HPDE6-E6E7 (cell line): ENCODE measurements around the gene TRIOBP.
"Not testable (repeated sequence)": the region's sequence is repeated elsewhere in the genome, so short reads cannot be mapped to it uniquely, and the experiment has no call there.

Experiments
- DNase-seq: peaks from one replicate; pipeline ENCODE4 v3.0.0; 2011; ENCODE audit warnings: missing footprints; ENCODE audit errors: extremely low spot score

Gene TRIOBP

DNA sequence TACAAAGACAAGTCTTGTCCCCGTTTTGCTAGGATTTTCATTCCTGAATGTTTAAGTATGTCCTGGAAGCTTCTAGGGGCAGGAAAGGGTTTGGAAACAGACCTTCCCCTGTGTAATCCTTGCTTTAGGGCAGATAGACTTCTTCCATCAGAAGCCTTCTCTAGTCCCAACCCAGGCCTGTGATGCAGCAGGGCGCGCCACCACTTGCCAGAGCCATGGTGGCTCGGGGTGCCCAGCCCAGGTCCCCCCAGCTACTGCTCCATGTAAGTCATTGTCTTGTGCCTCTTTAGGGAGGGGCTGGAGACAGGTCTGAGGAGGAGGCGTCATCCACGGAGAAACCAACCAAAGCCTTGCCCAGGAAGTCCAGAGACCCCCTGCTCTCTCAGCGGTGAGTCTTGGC, 6.4 kb upstream of the TRIOBP start:
- DNase-seq, result no peak

DNA sequence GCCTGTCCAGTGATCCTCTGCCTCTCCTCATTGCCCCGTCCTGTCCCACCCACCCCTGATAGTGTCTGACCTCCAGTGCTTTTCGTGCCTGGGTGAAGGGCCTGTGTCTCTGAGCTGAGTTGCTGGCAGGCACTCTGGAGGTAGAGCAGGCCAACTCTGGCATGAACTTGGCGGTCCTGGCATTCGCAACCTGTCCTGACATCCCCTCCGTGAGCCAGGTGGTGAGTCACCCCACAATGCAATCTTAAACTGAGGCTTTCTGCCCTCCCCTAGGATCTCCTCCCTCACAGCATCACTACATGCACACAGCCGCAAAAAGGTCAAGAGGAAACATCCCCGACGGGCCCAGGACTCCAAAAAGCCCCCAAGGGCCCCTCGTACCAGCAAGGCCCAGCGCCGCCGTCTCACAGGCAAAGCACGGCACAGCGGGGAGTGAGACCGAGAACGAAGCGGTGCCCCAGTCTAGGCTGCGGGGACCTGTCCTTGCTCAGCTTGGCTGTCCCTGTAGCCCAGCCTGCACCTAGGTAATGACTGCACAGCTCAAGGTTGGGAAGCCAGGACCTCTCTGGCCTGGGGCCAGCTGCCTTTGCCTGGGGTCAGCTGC, 5.8 kb upstream of the TRIOBP start:
- peak; percentile 75 for DNase-seq

DNA sequence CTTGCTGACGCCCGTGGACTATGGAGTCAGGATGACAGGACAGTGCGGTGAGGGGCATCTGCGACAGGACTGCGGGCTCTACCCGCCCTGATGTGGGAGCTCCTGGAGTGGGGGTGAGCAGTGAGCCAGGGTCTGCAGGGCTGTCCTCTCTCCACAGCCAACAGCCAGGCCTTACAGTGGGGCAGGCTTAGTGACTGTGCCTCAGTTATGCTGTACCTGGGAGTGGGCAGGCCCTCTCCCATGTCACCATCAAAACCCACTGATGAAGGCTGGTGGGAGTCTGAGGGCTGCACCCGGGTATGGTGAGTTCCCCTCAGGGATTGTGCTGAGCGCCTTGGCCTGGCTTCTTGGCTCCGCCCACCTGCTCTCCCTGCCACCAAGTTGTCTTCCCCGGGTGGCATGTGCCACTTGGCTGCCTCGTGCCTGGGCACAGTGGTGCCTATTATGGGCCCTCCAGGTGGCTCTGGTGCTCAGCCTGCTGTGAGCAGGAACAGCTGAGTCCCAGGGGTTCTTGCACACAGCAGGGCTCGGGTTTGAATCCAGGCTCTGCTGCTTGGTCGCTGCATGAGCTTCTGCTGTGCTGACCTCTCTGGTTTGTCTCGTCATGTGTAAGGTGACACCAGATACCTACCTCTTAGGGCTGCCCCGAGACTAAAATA, 4.1 kb upstream of the TRIOBP start:
- DNase-seq, result no peak

DNA sequence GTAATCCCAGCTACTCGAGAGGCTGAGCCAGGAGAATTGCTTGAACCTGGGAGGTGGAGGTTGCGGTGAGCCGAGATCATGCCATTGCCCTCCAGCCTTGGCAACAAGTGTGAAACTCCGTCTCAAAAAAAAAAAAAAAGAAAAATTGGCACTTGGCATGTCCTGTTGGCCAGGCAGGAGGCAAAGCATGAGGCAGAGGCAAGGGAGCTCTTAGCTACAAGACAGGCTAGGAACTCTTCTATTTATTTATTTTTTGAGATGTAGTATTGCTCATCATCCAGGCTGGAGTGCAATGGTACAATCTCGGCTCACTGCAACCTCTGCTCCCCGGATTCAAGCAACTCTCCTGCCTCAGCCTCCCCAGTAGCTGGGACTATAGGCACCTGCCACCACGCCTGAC, 2.7 kb upstream of the TRIOBP start:
- DNase-seq, result not testable (repeated sequence)

DNA sequence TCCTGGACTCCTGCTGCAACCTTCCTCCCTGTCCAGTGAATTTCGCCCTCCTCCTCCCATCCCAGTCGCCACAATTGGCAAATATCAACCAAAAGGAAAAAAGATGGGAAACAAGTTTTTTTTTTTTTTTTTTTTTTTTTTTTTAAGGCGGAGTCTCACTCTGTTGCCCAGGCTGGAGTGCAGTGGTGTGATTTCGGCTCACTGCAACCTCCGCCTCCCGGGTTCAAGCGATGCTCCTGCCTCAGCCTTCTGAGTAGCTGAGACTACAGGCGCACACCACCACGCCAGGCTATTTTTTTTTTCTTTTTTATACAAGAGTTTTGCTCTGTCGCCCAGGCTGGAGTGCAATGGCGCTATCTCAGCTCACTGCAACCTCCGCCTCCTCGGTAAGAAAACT, 590 bp upstream of the TRIOBP start:
- not testable (repeated sequence) for DNase-seq

DNA sequence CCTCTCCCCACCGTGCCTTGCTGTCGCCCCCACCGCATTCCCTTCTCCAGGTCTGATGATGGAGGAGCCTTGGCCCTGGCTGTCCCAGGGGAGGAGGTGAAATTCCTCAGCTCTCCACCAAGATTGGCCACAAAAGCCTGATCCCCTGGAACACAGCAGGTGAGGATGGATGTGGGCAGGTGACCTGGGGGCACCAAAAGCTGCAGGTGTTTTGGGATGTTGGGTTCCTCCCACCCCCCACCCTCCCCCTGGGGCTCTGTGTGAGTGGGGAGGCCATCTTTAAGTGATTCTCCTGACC, 639 bp downstream of the TRIOBP start:
- no peak for DNase-seq

DNA sequence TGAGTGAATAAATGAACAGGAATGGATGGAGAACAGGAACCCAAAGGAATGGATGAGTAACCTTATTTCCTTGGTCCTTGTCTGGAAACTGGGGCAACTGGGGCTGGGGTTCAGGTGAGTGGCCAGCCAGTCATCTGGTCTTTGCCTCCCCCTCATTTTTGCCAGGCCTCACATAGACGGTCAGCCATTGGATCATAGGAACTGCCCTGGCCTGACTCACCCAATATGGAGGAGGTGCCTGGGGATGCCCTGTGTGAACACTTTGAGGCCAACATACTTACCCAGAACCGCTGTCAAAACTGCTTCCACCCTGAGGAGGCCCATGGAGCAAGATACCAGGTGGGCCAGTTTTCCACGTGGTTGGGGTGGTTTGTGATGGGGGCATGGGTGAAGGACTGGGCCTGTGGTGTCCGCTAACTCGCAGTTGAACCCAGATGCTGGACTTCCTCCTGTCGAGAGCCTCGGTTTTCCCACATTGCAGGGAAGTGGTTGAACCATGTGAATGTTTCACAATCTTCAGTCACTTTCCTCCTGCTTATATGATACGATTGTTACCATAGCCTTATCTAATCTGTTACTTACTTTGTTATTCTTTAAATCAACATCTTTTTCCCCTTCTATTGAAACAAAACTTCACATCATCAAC, 4.4 kb downstream of the TRIOBP start:
- DNase-seq, result no peak

DNA sequence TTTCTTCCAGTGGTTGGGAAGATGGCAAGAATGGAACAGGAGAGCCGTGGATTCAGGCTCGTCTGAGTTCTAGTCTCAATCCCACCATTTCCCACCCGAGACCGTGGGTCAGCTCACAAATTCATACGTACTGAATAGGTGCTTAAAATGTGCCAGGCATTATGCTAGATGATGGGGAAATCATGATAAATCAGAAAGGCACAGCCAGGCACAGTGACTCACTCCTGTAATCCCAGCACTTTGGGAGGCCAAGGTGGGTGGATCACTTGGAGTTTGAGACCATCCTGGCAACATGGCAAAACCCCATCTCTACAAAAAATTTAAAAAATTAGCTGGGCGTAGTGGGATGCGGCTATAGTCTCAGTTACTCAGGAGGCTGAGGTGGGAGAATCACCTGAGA, 7.1 kb downstream of the TRIOBP start:
- no peak for DNase-seq

DNA sequence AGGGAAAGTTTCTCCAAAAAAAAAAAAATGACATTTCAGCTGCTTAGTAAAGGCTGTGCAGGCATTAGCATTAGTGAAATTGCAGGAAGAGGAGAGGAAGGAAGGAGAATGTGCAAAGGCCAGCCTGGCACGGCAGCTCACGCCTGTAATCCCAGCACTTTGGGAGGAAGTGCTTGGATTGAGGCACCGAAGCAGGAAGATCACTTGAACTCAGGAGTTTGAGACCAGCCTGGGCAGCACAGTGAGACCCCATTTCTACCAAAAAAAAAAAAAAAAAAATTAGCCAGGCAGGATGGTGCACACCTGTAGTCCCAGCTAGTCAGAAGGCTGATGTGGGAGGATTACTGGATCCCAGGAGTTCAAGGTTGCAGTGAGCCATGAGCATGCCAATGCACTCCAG, 7.8 kb downstream of the TRIOBP start:
- DNase-seq, result no peak

DNA sequence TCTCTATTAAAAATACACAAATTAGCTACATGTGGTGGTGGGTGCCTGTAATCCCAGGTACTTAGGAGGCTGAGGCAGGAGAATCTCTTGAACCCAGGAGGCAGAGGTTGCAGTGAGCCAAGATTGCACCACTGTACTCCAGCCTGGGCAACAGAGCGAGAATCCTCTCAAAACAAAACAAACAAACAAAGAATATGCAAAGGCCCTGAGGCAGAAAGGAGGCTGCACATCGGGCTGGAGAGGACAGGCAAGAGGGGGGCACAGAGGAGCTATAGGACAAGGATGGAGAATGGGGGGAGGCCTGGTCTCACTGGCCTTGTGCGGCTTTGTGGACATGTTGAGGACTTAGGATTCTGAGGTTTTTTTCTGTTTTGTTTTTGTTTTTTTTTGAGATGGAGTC, 8.4 kb downstream of the TRIOBP start:
- DNase-seq, result no peak

DNA sequence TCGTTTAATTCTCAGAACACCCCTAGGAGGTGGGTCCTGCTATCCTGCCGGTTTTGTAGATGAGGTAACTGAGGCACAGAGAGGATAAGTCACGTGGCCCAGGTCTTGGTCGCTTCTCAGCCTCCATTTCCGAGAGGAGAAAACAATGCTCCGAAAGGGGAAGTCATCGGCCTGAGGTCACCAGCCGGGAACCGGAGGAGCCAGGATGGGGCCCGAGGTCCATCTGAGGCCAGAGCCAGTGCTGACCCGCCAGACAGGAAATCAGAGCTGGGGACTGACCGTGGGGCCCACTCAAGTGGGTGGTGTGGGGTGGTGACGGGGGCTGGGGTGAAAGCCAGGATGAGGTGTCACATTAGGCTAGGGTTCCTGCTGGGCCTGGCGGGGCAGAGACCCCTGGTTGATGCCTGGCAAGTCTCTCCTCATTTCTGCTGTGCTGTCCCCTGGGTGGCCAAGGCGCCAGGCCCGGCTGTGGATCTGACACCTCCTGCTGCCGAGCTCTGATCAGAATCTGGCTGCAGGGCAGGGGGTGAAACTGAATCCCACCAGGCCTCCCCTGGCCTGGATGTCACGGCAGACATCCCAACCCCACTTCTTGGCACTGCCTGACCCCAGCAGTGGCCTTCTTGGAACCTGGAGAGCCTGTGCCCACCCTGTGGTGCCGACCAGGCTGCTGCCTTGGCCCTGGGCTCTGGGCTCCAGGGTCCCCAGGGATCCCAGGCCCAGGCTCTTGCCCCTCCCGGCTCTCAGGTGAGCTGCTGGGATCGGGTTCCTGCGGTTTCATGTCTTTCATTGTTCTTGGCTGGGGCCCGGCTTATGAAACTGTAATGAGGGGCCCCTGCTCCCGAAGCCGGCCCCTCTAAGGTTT, 12.0 kb downstream of the TRIOBP start:
- DNase-seq, result no peak

DNA sequence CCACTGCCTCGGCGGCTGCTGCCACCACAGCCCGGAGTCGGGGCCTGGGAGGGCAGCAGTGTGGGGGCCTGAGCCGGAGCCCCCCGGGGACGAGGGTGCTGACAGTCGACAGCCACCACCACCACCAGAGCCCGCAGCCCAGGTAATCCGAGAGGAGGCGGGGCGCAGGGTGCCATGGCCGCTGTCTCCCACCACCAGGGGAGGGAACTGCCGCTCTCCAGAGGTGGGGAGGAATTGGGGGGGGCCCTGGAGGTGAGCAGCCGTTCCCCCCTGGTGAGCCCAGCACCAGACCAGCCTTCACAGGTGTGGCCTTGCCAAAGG, 12.6 kb downstream of the TRIOBP start:
- DNase-seq, result no peak

DNA sequence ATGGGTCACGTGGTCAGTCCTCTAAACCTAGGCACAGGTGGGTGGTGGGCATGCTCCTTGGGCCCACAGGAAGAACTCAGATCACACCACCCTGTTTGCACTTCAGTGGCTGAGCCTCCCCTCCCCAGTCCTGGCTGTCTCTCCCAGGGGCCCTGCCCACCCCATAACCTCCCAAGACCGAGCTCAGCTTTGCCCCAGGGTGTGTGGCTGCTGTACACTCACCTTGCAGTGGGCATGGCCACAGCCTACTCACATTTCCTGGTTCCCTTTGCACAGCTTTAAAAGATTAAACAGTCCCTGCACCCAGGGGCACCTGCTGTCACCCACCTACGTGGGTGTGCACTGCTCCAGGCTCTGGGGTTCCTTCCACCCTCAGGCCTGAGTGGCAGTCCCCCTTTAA, 13.8 kb downstream of the TRIOBP start:
- DNase-seq, result no peak

DNA sequence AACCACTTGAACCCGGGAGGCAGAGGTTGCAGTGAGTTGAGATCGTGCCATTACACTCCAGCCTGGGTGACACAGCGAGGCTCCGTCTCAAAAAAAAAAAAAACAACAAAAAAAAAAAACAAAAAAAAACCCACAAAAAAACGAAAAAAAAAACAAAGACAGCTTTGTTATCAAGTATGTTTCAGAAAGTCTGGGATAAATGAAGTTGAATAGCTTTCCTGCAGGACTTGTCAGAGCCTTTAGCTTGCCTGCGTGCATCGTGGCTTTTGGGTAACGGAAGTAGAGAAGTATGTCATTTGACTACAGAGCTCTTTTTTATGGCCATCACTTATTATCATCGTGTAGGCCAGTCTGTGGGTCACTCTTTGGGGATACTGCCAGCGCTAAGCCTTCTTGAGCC, 14.6 kb downstream of the TRIOBP start:
- no peak for DNase-seq

DNA sequence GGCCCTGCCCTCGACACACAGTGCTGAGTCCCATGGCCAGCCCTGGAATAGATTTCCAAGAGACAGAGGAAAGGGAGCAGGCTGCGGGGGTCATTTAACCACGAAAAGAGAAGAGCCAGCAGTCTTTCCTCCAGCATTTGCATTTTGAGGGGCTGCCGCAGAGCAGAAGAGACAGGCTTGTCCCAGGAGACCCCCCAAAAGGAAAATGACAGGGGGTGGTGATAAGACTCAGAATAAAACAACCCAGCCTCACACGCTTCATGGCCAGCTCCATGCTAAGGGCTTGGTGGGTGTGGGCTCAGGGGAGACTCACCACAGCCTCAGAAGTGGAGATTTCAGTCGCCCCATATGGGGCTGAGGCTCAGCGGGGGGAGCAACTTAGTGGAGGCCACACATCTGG, 16.9 kb downstream of the TRIOBP start:
- no peak for DNase-seq

DNA sequence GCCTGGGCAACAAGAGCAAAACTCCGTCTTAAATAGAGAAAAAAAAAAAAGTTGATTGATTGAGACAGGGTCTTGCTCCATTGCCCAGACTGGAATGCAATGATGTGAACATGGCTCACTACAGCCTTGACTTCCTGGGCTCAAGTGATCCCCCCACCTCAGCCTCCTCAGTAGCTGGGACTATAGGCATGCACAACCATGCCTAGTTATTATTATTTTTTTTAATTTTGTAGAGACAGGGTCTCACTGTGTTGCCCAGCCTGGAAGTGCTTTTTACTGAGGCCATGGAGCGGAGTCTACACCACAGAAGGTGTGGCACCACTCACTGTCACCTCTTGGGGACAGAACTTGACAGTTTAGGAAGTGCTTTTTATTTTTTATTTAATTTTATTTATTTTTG, 17.8 kb downstream of the TRIOBP start:
- DNase-seq, result no peak

DNA sequence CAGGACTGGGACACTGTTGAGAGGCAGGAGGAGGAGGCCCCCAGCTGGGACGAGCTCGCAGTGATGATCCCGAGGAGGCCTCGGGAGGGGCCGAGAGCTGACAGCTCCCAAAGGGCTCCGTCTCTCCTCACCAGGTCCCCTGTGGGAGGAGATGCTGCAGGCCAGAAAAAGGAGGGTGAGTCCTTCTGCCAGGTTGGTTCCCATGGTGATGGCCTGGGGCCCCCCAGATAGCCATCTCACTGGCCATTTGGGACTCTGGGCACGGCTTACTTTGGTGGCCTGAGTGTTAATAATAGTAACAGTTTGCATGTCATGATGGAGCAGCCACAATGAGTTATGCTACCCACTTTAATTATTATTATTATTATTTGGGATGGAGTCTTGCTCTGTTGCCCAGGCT, 18.9 kb downstream of the TRIOBP start:
- no peak for DNase-seq

DNA sequence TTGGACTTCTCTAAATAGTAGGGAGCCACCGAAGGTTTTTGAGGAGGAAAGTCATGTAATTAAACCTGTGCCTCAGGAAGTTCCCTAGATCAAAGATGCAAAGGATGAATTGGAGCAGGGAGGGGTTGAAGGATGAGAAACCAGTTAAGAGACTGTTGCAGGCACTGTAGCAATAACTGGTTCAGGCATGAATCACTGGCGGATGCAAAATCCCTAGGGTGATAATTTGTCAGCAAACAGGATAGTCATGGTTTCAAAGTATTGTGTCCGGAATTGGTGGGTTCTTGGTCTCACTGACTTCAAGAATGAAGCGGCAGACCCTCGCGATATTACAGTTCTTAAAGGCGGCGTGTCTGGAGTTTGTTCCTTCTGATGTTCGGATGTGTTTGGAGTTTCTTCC, 19.9 kb downstream of the TRIOBP start:
- peak; percentile 49 for DNase-seq

DNA sequence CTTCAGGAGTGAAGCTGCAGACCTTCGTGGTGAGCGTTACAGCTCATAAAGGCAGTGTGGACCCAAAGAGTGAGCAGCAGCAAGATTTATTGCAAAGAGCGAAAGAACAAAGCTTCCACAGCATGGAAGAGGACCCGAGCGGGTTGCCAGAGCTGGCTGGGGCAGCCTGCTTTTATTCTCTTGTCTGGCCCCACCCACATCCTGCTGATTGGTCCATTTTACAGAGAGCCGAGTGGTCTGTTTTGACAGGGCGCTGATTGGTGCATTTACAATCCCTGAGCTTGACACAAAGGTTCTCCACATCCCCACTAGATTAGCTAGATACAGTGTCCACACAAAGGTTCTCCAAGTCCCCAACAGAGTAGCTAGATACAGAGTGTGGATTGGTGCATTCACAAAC, 20.4 kb downstream of the TRIOBP start:
- not testable (repeated sequence) for DNase-seq

DNA sequence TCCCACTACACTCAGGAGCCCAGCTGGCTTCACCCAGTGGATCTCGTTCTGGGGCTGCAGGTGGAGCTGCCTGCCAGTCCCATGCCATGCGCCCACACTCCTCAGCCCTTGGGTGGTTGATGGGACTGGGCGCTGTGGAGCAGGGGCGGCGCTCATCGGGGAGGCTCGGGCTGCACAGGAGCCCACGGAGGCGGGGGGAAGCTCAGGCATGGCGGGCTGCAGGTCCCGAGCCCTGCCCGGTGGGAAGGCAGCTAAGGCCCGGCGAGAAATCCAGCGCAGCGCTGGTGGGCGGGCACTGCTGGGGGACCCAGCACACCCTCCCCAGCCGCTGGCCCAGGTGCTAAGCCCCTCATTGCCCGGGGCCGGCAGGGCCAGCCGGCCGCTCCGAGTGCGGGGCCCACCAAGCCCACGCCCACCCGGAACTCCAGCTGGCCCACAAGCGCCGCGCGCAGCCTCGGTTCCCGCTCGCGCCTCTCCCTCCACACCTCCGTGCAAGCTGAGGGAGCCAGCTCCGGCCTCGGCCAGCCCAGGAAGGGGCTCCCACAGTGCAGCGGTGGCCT, 21.0 kb downstream of the TRIOBP start:
- not testable (repeated sequence) for DNase-seq

DNA sequence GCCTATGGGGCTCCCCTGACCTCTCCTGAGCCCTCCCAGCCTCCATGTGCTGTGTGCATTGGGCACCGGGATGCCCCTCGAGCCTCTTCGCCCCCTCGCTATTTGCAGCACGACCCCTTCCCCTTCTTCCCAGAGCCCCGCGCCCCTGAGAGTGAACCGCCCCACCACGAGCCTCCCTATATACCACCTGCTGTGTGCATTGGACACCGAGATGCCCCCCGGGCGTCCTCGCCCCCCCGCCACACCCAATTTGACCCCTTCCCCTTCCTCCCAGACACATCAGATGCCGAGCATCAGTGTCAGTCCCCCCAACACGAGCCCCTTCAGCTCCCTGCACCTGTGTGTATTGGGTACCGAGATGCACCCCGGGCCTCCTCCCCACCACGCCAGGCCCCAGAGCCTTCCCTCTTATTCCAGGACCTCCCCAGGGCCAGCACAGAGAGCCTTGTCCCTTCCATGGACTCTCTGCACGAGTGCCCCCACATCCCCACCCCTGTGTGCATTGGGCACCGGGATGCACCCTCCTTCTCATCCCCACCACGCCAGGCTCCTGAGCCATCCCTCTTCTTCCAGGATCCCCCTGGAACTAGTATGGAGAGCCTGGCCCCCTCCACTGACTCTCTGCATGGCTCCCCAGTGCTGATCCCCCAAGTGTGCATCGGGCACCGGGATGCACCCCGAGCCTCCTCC, 28.8 kb downstream of the TRIOBP start:
- DNase-seq, result no peak
